ENCODE results near the gene PLEKHM2.

PLEKHM2 gene, protein sequence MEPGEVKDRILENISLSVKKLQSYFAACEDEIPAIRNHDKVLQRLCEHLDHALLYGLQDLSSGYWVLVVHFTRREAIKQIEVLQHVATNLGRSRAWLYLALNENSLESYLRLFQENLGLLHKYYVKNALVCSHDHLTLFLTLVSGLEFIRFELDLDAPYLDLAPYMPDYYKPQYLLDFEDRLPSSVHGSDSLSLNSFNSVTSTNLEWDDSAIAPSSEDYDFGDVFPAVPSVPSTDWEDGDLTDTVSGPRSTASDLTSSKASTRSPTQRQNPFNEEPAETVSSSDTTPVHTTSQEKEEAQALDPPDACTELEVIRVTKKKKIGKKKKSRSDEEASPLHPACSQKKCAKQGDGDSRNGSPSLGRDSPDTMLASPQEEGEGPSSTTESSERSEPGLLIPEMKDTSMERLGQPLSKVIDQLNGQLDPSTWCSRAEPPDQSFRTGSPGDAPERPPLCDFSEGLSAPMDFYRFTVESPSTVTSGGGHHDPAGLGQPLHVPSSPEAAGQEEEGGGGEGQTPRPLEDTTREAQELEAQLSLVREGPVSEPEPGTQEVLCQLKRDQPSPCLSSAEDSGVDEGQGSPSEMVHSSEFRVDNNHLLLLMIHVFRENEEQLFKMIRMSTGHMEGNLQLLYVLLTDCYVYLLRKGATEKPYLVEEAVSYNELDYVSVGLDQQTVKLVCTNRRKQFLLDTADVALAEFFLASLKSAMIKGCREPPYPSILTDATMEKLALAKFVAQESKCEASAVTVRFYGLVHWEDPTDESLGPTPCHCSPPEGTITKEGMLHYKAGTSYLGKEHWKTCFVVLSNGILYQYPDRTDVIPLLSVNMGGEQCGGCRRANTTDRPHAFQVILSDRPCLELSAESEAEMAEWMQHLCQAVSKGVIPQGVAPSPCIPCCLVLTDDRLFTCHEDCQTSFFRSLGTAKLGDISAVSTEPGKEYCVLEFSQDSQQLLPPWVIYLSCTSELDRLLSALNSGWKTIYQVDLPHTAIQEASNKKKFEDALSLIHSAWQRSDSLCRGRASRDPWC

DNA sequence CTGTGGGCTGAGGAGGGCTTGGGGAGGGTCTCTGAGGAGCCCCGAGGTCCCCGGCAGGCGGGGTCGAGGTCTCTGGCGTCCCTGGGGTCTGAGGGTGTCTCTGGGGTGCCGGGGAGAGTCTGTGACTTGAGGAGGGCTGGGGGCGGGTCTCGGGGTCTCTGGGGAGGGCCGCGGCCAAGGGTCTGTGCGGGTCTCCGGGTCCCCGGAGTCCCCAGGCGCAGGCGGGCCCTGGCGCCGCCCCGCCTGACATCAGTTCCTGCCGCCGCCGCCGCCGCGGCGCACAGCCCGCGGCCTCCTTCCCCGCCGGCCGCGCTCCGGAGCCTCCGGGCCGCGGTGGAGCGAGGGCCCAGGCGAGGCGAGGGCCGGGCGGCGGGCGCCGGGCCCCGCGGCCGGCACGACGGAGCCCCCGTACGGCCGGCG, at the start of gene PLEKHM2:
Gene PLEKHM2 (plus strand): TSS at position 279 of the 420 bp plus-strand sequence. CDS start 239 bp downstream, outside the sequence.
- Histone ChIP-seq H3K79me2 (ENCODE audit: low read length) (peaks cover 54% of the 10 kb centered on the region), H3K4me2 (ENCODE audit: low read length) (peak within 1 kb of the TSS; percentile 99), H3K9me3 (ENCODE audit: insufficient read depth, low read length) (no peaks in the 10 kb centered on the region), H2AFZ (ENCODE audit: low read depth, low read length) (peak within 1 kb of the TSS; percentile 81; the same call in 1 of the 2 replicates), H4K20me1 (ENCODE audit: insufficient read depth, low read length) (peaks cover 10% of the 10 kb centered on the region), H3K4me1 (ENCODE audit: low read length) (peaks cover 35% of the 10 kb centered on the region), H3K27ac (ENCODE audit: low read length) (peak within 1 kb of the TSS; percentile 77), H3K36me3 (replicated peaks; ENCODE audit: low read depth, low read length) (peaks cover 7% of the 10 kb centered on the region), H3K27me3 (ENCODE audit: low read depth, low read length) (no peaks in the 10 kb centered on the region), H3K4me3 (ENCODE audit: low read length) (peak within 1 kb of the TSS; percentile 99), H3K9ac (ENCODE audit: low read length) (peak within 1 kb of the TSS; percentile 100)
- TF ChIP-seq EZH2phosphoT487 (IDR thresholded peaks at IDR 0.05; ENCODE audit: low read depth), result no peak
- TF ChIP-seq, protein P1, sequence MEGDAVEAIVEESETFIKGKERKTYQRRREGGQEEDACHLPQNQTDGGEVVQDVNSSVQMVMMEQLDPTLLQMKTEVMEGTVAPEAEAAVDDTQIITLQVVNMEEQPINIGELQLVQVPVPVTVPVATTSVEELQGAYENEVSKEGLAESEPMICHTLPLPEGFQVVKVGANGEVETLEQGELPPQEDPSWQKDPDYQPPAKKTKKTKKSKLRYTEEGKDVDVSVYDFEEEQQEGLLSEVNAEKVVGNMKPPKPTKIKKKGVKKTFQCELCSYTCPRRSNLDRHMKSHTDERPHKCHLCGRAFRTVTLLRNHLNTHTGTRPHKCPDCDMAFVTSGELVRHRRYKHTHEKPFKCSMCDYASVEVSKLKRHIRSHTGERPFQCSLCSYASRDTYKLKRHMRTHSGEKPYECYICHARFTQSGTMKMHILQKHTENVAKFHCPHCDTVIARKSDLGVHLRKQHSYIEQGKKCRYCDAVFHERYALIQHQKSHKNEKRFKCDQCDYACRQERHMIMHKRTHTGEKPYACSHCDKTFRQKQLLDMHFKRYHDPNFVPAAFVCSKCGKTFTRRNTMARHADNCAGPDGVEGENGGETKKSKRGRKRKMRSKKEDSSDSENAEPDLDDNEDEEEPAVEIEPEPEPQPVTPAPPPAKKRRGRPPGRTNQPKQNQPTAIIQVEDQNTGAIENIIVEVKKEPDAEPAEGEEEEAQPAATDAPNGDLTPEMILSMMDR (IDR thresholded peaks at IDR 0.05; ENCODE audit: low read depth, low read length), result no peak

DNA sequence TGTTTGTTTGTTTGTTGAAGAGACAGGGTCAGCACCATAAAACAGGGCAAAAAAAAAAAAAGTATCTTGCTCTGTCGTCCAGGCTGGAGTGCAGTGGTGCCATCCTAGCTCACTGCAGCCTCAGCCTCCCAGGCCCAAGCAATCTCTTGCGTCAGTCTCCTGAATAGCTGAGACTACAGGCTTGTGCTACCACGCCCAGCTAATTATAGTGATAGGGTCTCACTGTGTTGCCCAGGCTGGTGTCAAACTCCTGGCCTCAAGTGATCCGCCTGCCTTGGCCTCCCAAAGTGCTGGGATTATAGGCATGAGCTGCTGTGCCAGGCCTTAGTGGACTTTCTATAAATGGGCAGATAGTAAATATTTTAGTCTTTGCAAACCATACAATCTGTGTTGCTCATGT, 47.7 kb upstream of the PLEKHM2 start:
- no peak overlapping the region for H3K9ac ChIP-seq (ENCODE audit: low read length)
- peaks cover 48% of the 10 kb centered on the region for H3K36me3 ChIP-seq (replicated peaks; ENCODE audit: low read depth, low read length)

DNA sequence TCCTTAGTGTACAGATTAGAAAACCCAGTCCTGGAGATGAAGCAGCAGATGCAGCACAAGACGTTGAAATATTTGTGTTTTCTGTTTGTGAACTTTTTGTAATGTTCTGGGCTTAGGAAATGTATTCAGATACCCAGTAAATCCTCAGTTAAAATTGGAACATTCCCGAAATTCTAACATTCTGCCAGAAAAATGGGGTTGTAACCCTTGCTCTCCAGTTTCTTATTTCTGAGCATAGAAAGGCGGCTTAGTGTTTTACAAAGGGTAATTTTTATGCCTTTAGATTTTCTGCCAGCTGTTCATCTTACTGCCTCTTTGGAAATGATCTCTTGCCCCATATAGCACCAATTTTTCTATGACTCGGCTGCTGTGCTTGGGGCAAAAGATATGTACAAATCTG, 46.3 kb upstream of the PLEKHM2 start:
- Histone ChIP-seq H3K4me3 (ENCODE audit: low read length) (no peak overlapping the region), H3K79me2 (ENCODE audit: low read length) (peaks cover 13% of the 10 kb centered on the region; the same call in 1 of the 2 replicates), H3K27me3 (ENCODE audit: low read depth, low read length) (no peaks in the 10 kb centered on the region), H3K4me1 (ENCODE audit: low read length) (no peaks in the 10 kb centered on the region), H3K9me3 (ENCODE audit: insufficient read depth, low read length) (no peaks in the 10 kb centered on the region), H3K9ac (ENCODE audit: low read length) (no peak overlapping the region), H3K27ac (ENCODE audit: low read length) (no peak overlapping the region), H3K4me2 (ENCODE audit: low read length) (no peak overlapping the region), H4K20me1 (ENCODE audit: insufficient read depth, low read length) (no peaks in the 10 kb centered on the region), H2AFZ (ENCODE audit: low read depth, low read length) (no peak overlapping the region), H3K36me3 (replicated peaks; ENCODE audit: low read depth, low read length) (peaks cover 46% of the 10 kb centered on the region)
- no peak for TF ChIP-seq EZH2phosphoT487 (IDR thresholded peaks at IDR 0.05; ENCODE audit: low read depth)
- TF ChIP-seq, protein P1 (IDR thresholded peaks at IDR 0.05; ENCODE audit: low read depth, low read length), result no peak

More for the DNA sequence above, 47.7 kb upstream of the PLEKHM2 start:
- H3K4me3 ChIP-seq (ENCODE audit: low read length), result no peak overlapping the region
- no peaks in the 10 kb centered on the region for H4K20me1 ChIP-seq (ENCODE audit: insufficient read depth, low read length)
- no peak overlapping the region for H3K27ac ChIP-seq (ENCODE audit: low read length)
- H3K79me2 ChIP-seq (ENCODE audit: low read length), result peaks cover 13% of the 10 kb centered on the region; the same call in 1 of the 2 replicates
- no peak overlapping the region for H3K4me2 ChIP-seq (ENCODE audit: low read length)
- H2AFZ ChIP-seq (ENCODE audit: low read depth, low read length), result no peak overlapping the region
- no peaks in the 10 kb centered on the region for H3K4me1 ChIP-seq (ENCODE audit: low read length)
- TF ChIP-seq, protein P1 (IDR thresholded peaks at IDR 0.05; ENCODE audit: low read depth, low read length), result no peak
- no peak for TF ChIP-seq EZH2phosphoT487 (IDR thresholded peaks at IDR 0.05; ENCODE audit: low read depth)
- H3K9me3 ChIP-seq (ENCODE audit: insufficient read depth, low read length), result no peaks in the 10 kb centered on the region
- no peaks in the 10 kb centered on the region for H3K27me3 ChIP-seq (ENCODE audit: low read depth, low read length)
